OCI-LY7 (cell line): Measurements from ENCODE around the gene ORMDL1. TPM values are rescaled to one million over a fixed set of nuclear protein-coding genes. Genes with fewer than 3 reads are reported as not detected.

Source experiments
- BruUV-seq: library from RNA; stranded (reverse); fragments of 400-500 nt; replicated peaks from 2 replicates; lab custom pipeline; 2021; lab: Mats Ljungman, UMichigan
- CTCF ChIA-PET: fragments of 300-600 bp; sonication (Branson Sonifier 250); formaldehyde crosslinking; loops from one replicate; lab custom pipeline; 2022; ENCODE audit warnings: antibody characterized with exemption; ENCODE audit not compliant: unreplicated experiment; lab: Charles Lee
- POLR2A ChIA-PET: fragments of 300-600 bp; sonication (Branson Sonifier 250); formaldehyde crosslinking; loops from one replicate; lab custom pipeline; 2022; ENCODE audit warnings: antibody characterized with exemption; lab: Charles Lee
- DNase-seq: peaks from one replicate; pipeline ENCODE4 v3.0.0-alpha.2; 2015; ENCODE audit warnings: low spot score
- H2AFZ ChIP-seq: fragments of 200-600 bp; sonication (generic), shearing (Covaris generic); 2 replicates; pipeline ENCODE4 v1.6.1; 2014; ENCODE audit warnings: mild to moderate bottlenecking, antibody characterized with exemption, low read length, moderate library complexity
- H3K27ac ChIP-seq: fragments of 200-600 bp; sonication (generic); 2 replicates; pipeline ENCODE4 v1.5.1; 2014; ENCODE audit warnings: mixed run types, low read depth, mild to moderate bottlenecking, moderate library complexity, low read length, inconsistent platforms; ENCODE audit not compliant: poor library complexity, severe bottlenecking
- H3K36me3 ChIP-seq: fragments of 200-600 bp; sonication (generic); 2 replicates; pipeline ENCODE4 v1.6.1; 2014; ENCODE audit warnings: mild to moderate bottlenecking, antibody characterized with exemption, low read length, moderate library complexity, mixed read lengths; ENCODE audit not compliant: insufficient read depth
- H3K4me1 ChIP-seq: fragments of 200-600 bp; sonication (generic); 2 replicates; pipeline ENCODE4 v1.5.1; 2014; ENCODE audit warnings: mild to moderate bottlenecking, low read length; ENCODE audit not compliant: insufficient read depth, poor library complexity, severe bottlenecking
- H3K4me2 ChIP-seq: fragments of 200-600 bp; sonication (generic); 2 replicates; pipeline ENCODE4 v1.6.1; 2014; ENCODE audit warnings: mild to moderate bottlenecking, low read length
- H3K4me3 ChIP-seq: fragments of 200-600 bp; sonication (generic); 2 replicates; pipeline ENCODE4 v1.5.1; 2014; ENCODE audit warnings: mild to moderate bottlenecking, low read depth, low read length; ENCODE audit not compliant: poor library complexity, severe bottlenecking
- H3K79me2 ChIP-seq: fragments of 200-600 bp; sonication (generic); 2 replicates; pipeline ENCODE4 v1.6.1; 2016; ENCODE audit warnings: low read depth, mild to moderate bottlenecking, low read length, moderate library complexity, mixed read lengths; ENCODE audit not compliant: insufficient read depth
- H3K9me2 ChIP-seq: fragments of 200-600 bp; sonication (generic); 2 replicates; pipeline ENCODE4 v1.6.1; 2016; ENCODE audit warnings: mild to moderate bottlenecking, low read length, mixed read lengths; ENCODE audit not compliant: insufficient read depth
- H3K9me3 ChIP-seq: fragments of 200-600 bp; sonication (generic); 2 replicates; pipeline ENCODE4 v1.6.1; 2014; ENCODE audit warnings: mild to moderate bottlenecking, mixed run types, low read length, mixed read lengths
- H4K20me1 ChIP-seq: fragments of 200-600 bp; sonication (generic); 2 replicates; pipeline ENCODE4 v1.6.1; 2014; ENCODE audit warnings: mild to moderate bottlenecking, antibody characterized with exemption, low read length, moderate library complexity, mixed read lengths; ENCODE audit not compliant: insufficient read depth
- EZH2phosphoT487 ChIP-seq: fragments of 200-600 bp; sonication (generic); IDR thresholded peaks from 2 replicates; pipeline ENCODE4 v1.6.1; 2018; ENCODE audit warnings: low read depth, borderline replicate concordance, mild to moderate bottlenecking, mixed run types, antibody characterized with exemption, low read length, moderate library complexity, mixed read lengths
- intact Hi-C: fragments of 100-400 bp; cut with micrococcal nuclease; formaldehyde crosslinking; loops from one replicate; pipeline ENCODE4 v1.10.0; 2022; ENCODE audit not compliant: unreplicated experiment
- total RNA-seq, 2 experiments: library from RNA; depleted of rRNA in 1 of 2; stranded (reverse); fragments of >200 nt in 1 of 2; shearing (Covaris generic) in 1 of 2; gene quantifications; 2 replicates each; pipeline ENCODE4 v1.2.3, GENCODE V29; 2014 to 2022
- TF ChIP-seq, protein P1 (sequence below): fragments of 200-600 bp; sonication (generic); conservative IDR thresholded peaks from 2 replicates; pipeline ENCODE4 v1.5.1; 2014; ENCODE audit warnings: mild to moderate bottlenecking, antibody characterized with exemption, low read length, moderate library complexity, mixed read lengths

The ORMDL1 gene
- total RNA-seq, 2 experiments from 2014 or later: 59.3 to 65.7 TPM

- Histone ChIP-seq H3K36me3 (peaks cover 73% of the 10 kb centered on the region), H4K20me1 (peaks cover 10% of the 10 kb centered on the region), H3K9me2 (no peaks in the 10 kb centered on the region), H3K4me1 (peaks cover 27% of the 10 kb centered on the region), H3K9me3 (no peaks in the 10 kb centered on the region), H3K27ac (peak overlapping the region; percentile 75), H3K4me2 (peak overlapping the region; percentile 96), H3K79me2 (peaks cover 82% of the 10 kb centered on the region), H2AFZ (peak overlapping the region; percentile 54; the same call in 1 of the 2 replicates), H3K4me3 (peak overlapping the region; percentile 79)
- BruUV-seq: no TSS peak
- CTCF ChIA-PET: no interaction called here
- TF ChIP-seq, protein P1, sequence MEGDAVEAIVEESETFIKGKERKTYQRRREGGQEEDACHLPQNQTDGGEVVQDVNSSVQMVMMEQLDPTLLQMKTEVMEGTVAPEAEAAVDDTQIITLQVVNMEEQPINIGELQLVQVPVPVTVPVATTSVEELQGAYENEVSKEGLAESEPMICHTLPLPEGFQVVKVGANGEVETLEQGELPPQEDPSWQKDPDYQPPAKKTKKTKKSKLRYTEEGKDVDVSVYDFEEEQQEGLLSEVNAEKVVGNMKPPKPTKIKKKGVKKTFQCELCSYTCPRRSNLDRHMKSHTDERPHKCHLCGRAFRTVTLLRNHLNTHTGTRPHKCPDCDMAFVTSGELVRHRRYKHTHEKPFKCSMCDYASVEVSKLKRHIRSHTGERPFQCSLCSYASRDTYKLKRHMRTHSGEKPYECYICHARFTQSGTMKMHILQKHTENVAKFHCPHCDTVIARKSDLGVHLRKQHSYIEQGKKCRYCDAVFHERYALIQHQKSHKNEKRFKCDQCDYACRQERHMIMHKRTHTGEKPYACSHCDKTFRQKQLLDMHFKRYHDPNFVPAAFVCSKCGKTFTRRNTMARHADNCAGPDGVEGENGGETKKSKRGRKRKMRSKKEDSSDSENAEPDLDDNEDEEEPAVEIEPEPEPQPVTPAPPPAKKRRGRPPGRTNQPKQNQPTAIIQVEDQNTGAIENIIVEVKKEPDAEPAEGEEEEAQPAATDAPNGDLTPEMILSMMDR: no peak
- no peak for TF ChIP-seq EZH2phosphoT487
- intact Hi-C loops: loop anchor here (5.0 to 10.0 kb wide), 3 partner anchors 121 to 339 kb away; partner anchors contain the start of genes ASNSD1 and WDR75
- POLR2A ChIA-PET: interaction anchor here (0.5 to 1.2 kb wide), 5 partner anchors 12 to 573 kb away, joined by 3 to 6 read pairs (median 3); partner anchors contain the start of gene OSGEPL1
- DNase-seq: peak; percentile 57
Measured at GRCh38 chr2:189783451-189783926, 650 bp downstream of the ORMDL1 start.

- H2AFZ ChIP-seq: no peak overlapping the region
- POLR2A ChIA-PET: interaction anchor here (0.7 to 1.4 kb wide), 4 partner anchors 10 to 749 kb away, joined by 3 to 11 read pairs (median 4); partner anchors contain the start of gene OSGEPL1
Measured at GRCh38 chr2:189782221-189782671, 1.9 kb downstream of the ORMDL1 start.

More at GRCh38 chr2:189782221-189782671, 1.9 kb downstream of the ORMDL1 start:
- Histone ChIP-seq H3K9me3 (no peaks in the 10 kb centered on the region), H3K4me2 (peak overlapping the region; percentile 96), H3K27ac (no peak overlapping the region), H3K79me2 (peaks cover 77% of the 10 kb centered on the region), H3K36me3 (peaks cover 75% of the 10 kb centered on the region), H3K9me2 (no peaks in the 10 kb centered on the region), H3K4me1 (peaks cover 27% of the 10 kb centered on the region), H3K4me3 (peak overlapping the region; percentile 79), H4K20me1 (peaks cover 10% of the 10 kb centered on the region)
- TF ChIP-seq, protein P1: no peak
- TF ChIP-seq EZH2phosphoT487: no peak
- intact Hi-C loops: loop anchor here (5.0 to 10.0 kb wide), 3 partner anchors 120 to 337 kb away; partner anchors contain the start of genes ASNSD1 and WDR75
- no peak for DNase-seq
- CTCF ChIA-PET: no interaction called here
- BruUV-seq: no TSS peak
